ENCODE data around the gene FITM1. TPM values are rescaled to one million over a fixed set of nuclear protein-coding genes. Genes with fewer than 3 reads are reported as not detected.
A peak's percentile ranks its signal among the peaks of the same experiment; 100 is the strongest.

The FITM1 gene
- total RNA-seq, 1 donor from 2014 or later: not detected

- DNase-seq (ENCODE audit: low read depth): no peak
- Histone ChIP-seq H3K4me3 (ENCODE audit: low read depth, low read length) (no peak overlapping the region), H3K27me3 (ENCODE audit: control insufficient read depth, insufficient read depth, low read length) (no peaks in the 10 kb centered on the region), H3K36me3 (ENCODE audit: control insufficient read depth, insufficient read depth, low read length) (peaks cover 2% of the 10 kb centered on the region)
- TF ChIP-seq CTCF (IDR thresholded peaks at IDR 0.05; ENCODE audit: insufficient read depth, low read length, poor library complexity, severe bottlenecking): no peak
Measured at GRCh38 chr14:24138396-24139271, 8.2 kb downstream of the FITM1 start.

GRCh38 chr14:24139272-24139934 lies 8.9 kb downstream of the FITM1 start:
- peaks cover 2% of the 10 kb centered on the region for H3K36me3 ChIP-seq (ENCODE audit: control insufficient read depth, insufficient read depth, low read length)
- H3K27me3 ChIP-seq (ENCODE audit: control insufficient read depth, insufficient read depth, low read length): no peaks in the 10 kb centered on the region
- no peak for DNase-seq (ENCODE audit: low read depth)
- H3K4me3 ChIP-seq (ENCODE audit: low read depth, low read length): no peak overlapping the region
- no peak for TF ChIP-seq CTCF (IDR thresholded peaks at IDR 0.05; ENCODE audit: insufficient read depth, low read length, poor library complexity, severe bottlenecking)

- DNase-seq (ENCODE audit: low read depth): peak; percentile 98
- H3K27me3 ChIP-seq (ENCODE audit: control insufficient read depth, insufficient read depth, low read length): no peaks in the 10 kb centered on the region
- peak; percentile 35 for TF ChIP-seq CTCF (IDR thresholded peaks at IDR 0.05; ENCODE audit: insufficient read depth, low read length, poor library complexity, severe bottlenecking)
- H3K4me3 ChIP-seq (ENCODE audit: low read depth, low read length): peak within 1 kb of the TSS; percentile 91
- H3K36me3 ChIP-seq (ENCODE audit: control insufficient read depth, insufficient read depth, low read length): peaks cover 2% of the 10 kb centered on the region
Measured at GRCh38 chr14:24141097-24141880, 10.8 kb downstream of the FITM1 start, which contains the start of gene EMC9. Gene EMC9 (minus strand): TSS chr14:24141591. CDS start chr14:24141304, 287 bp downstream.

GRCh38 chr14:24143511-24143910 lies 13.1 kb downstream of the FITM1 start:
- DNase-seq (ENCODE audit: low read depth): no peak
- no peaks in the 10 kb centered on the region for H3K27me3 ChIP-seq (ENCODE audit: control insufficient read depth, insufficient read depth, low read length)
- peaks cover 2% of the 10 kb centered on the region for H3K36me3 ChIP-seq (ENCODE audit: control insufficient read depth, insufficient read depth, low read length)
- TF ChIP-seq CTCF (IDR thresholded peaks at IDR 0.05; ENCODE audit: insufficient read depth, low read length, poor library complexity, severe bottlenecking): no peak
- no peak overlapping the region for H3K4me3 ChIP-seq (ENCODE audit: low read depth, low read length)

GRCh38 chr14:24144451-24144850 lies 14.0 kb downstream of the FITM1 start:
- H3K36me3 ChIP-seq (ENCODE audit: control insufficient read depth, insufficient read depth, low read length): no peaks in the 10 kb centered on the region
- TF ChIP-seq CTCF (IDR thresholded peaks at IDR 0.05; ENCODE audit: insufficient read depth, low read length, poor library complexity, severe bottlenecking): no peak
- no peak for DNase-seq (ENCODE audit: low read depth)

More at GRCh38 chr14:24144451-24144850, 14.0 kb downstream of the FITM1 start:
- no peaks in the 10 kb centered on the region for H3K27me3 ChIP-seq (ENCODE audit: control insufficient read depth, insufficient read depth, low read length)
- H3K4me3 ChIP-seq (ENCODE audit: low read depth, low read length): no peak overlapping the region

Data from kidney epithelial cell (primary cell).